Body of pancreas (tissue), 4 donors: ENCODE data around the gene PLRG1. TPM values are rescaled to one million over a fixed set of nuclear protein-coding genes. Genes with fewer than 3 reads are reported as not detected.
A peak's percentile ranks its signal among the peaks of the same experiment; 100 is the strongest.

Experiments used
- ATAC-seq: fragments of 150-250 bp; one replicate; pipeline ENCODE4 v1.9.1; 2016
- DNase-seq, 4 donors: peaks; one replicate each; pipeline ENCODE4 v3.0.0-alpha.2; 2019
- H3K27ac ChIP-seq, 4 donors: fragments of 200-600 bp; sonication (generic); 1 replicate in 3 of 4; 2 replicates in 1 of 4; pipeline versions ENCODE4 v1.5.1 to v1.6.1; 2016 to 2019; ENCODE audit warnings: mild to moderate bottlenecking in 1 of 4, mixed read lengths in 1 of 4, moderate library complexity in 1 of 4
- H3K27me3 ChIP-seq, 2 donors: fragments of 200-600 bp; sonication (generic); one replicate each; pipeline ENCODE4 v1.6.0; 2016; ENCODE audit warnings: mild to moderate bottlenecking in 1 of 2
- H3K36me3 ChIP-seq, 2 donors: fragments of 200-600 bp; sonication (generic); replicated peaks in 1 of 2; 2 replicates each; pipeline ENCODE4 v1.5.1; 2016; ENCODE audit warnings: low read depth in 2 of 2; ENCODE audit not compliant: insufficient read depth in 1 of 2
- H3K4me1 ChIP-seq: fragments of 200-600 bp; sonication (generic); one replicate; pipeline ENCODE4 v1.6.0; 2016
- H3K4me3 ChIP-seq, 2 donors: fragments of 200-600 bp; sonication (generic); 1 replicate in 1 of 2; 2 replicates in 1 of 2; pipeline ENCODE4 v1.5.1; 2016 to 2019
- H3K9me3 ChIP-seq, 3 donors: fragments of 200-600 bp; sonication (generic); 1 replicate in 2 of 3; 2 replicates in 1 of 3; pipeline ENCODE4 v1.5.1; 2016
- CTCF ChIP-seq, 7 experiments: fragments of 450-650 bp in 4 of 7; fragments of 200-600 bp in 3 of 7; sonication (generic) in 3 of 7; IDR thresholded peaks; one replicate each; pipeline ENCODE4 v1.5.1; 2016 to 2019; ENCODE audit warnings: antibody characterized with exemption in 7 of 7
- POLR2A ChIP-seq, 3 donors: fragments of 450-650 bp; IDR thresholded peaks; one replicate each; pipeline ENCODE4 v1.6.1; 2016; ENCODE audit warnings: antibody characterized with exemption in 3 of 3, mild to moderate bottlenecking in 2 of 3
- WGBS, 2 donors: methylation state at CpG; one replicate each; pipeline ENCODE4 v1.1.5; 2017; 5-methylcytosine and 5-hydroxymethylcytosine counted together
- intact Hi-C: fragments of 100-400 bp; cut with DNase I; formaldehyde crosslinking; loops from one replicate; pipeline ENCODE4 v1.15.1; 2023
- total RNA-seq, 2 donors: library from RNA; depleted of rRNA; stranded (reverse); fragments of >200 nt; gene quantifications; one replicate each; pipeline ENCODE4 v1.1.0, GENCODE V29; 2016

PLRG1 gene
- total RNA-seq, 2 donors from 2014 or later: 15.2 to 25.2 TPM

GRCh38 chr4:154491341-154492271 lies 58.6 kb downstream of the PLRG1 start, which contains the start of gene DCHS2:
DCHS2 (minus strand) TSS chr4:154491799; CDS start chr4:154491355, 444 bp downstream.
- no peaks in the 10 kb centered on the region for H3K36me3 ChIP-seq
- WGBS, 2 donors: 1% methylated on average over 15 to 50 of the region's 53 CpGs
- no peaks in the 10 kb centered on the region for H3K9me3 ChIP-seq
- no peak within 1 kb of the TSS for H3K4me3 ChIP-seq
- no peak within 1 kb of the TSS for H3K27ac ChIP-seq
- H3K27me3 ChIP-seq: peaks cover 0 to 15% of the 10 kb centered on the region in 2 donors
- peaks cover 24% of the 10 kb centered on the region for H3K4me1 ChIP-seq
- intact Hi-C loops: no loop called here
- DNase-seq: peak in 1 of 4 donors; percentile 16
- TF ChIP-seq CTCF (IDR thresholded peaks at IDR 0.05) (no peak), POLR2A (IDR thresholded peaks at IDR 0.05) (no peak)
- peak; percentile 22 for ATAC-seq

- no peak for DNase-seq
- intact Hi-C loops: no loop called here
- no peak for TF ChIP-seq POLR2A (IDR thresholded peaks at IDR 0.05)
- no peak for TF ChIP-seq CTCF (IDR thresholded peaks at IDR 0.05)
- Histone ChIP-seq H3K36me3 (no peaks in the 10 kb centered on the region), H3K27ac (no peak overlapping the region), H3K4me1 (peaks cover 24% of the 10 kb centered on the region), H3K27me3 (peaks cover 0 to 15% of the 10 kb centered on the region in 2 donors), H3K9me3 (no peaks in the 10 kb centered on the region), H3K4me3 (no peak overlapping the region)
- peak; percentile 32 for ATAC-seq
- 3 to 6% methylated on average over 19 to 76 of the region's 76 CpGs for WGBS, 2 donors
Observed at GRCh38 chr4:154490583-154491340, 59.4 kb downstream of the PLRG1 start.

- intact Hi-C loops: no loop called here
Observed at GRCh38 chr4:154490234-154490582, 60.0 kb downstream of the PLRG1 start.

GRCh38 chr4:154489558-154490233 lies 60.5 kb downstream of the PLRG1 start:
- DNase-seq (no peak), ATAC-seq (no peak)
- intact Hi-C loops: no loop called here
- WGBS, 2 donors: 39 to 42% methylated on average over 38 to 56 of the region's 56 CpGs
- peaks cover 24% of the 10 kb centered on the region for H3K4me1 ChIP-seq
- no peaks in the 10 kb centered on the region for H3K9me3 ChIP-seq
- H3K27me3 ChIP-seq: peaks cover 0 to 15% of the 10 kb centered on the region in 2 donors
- no peak overlapping the region for H3K4me3 ChIP-seq
- TF ChIP-seq POLR2A (IDR thresholded peaks at IDR 0.05) (no peak), CTCF (IDR thresholded peaks at IDR 0.05) (no peak)
- H3K27ac ChIP-seq: no peak overlapping the region
- no peaks in the 10 kb centered on the region for H3K36me3 ChIP-seq

More at GRCh38 chr4:154490234-154490582, 60.0 kb downstream of the PLRG1 start:
- ATAC-seq: no peak
- H3K9me3 ChIP-seq: no peaks in the 10 kb centered on the region
- WGBS, 2 donors: 2% methylated on average over 55 of the region's 55 CpGs; no CpG with 5 or more reads in 1 of the 2 donors
- DNase-seq: no peak
- H3K4me3 ChIP-seq: no peak overlapping the region
- peaks cover 24% of the 10 kb centered on the region for H3K4me1 ChIP-seq
- TF ChIP-seq POLR2A (IDR thresholded peaks at IDR 0.05) (no peak), CTCF (IDR thresholded peaks at IDR 0.05) (no peak)
- peaks cover 0 to 15% of the 10 kb centered on the region in 2 donors for H3K27me3 ChIP-seq
- no peak overlapping the region for H3K27ac ChIP-seq
- no peaks in the 10 kb centered on the region for H3K36me3 ChIP-seq
